Measurements from ENCODE around the gene TSPEAR. TPM values are rescaled to one million over a fixed set of nuclear protein-coding genes. Genes with fewer than 3 reads are reported as not detected.
"Not testable (repeated sequence)": the region's sequence is repeated elsewhere in the genome, so short reads cannot be mapped to it uniquely, and the experiment has no call there.

Gene TSPEAR
- total RNA-seq, 2 experiments from 2014 or later, result not detected

- ChIA-PET CTCF (no interaction called here), POLR2A (no interaction called here)
Measured at GRCh38 chr21:44566403-44566802, 145.0 kb downstream of the TSPEAR start.

GRCh38 chr21:44564886-44565598, 146.3 kb downstream of the TSPEAR start:
- CTCF ChIA-PET, result no interaction called here
- POLR2A ChIA-PET, result no interaction called here

- ChIA-PET POLR2A (no interaction called here), CTCF (no interaction called here)
Measured at GRCh38 chr21:44564099-44564498, 147.3 kb downstream of the TSPEAR start.

DNA sequence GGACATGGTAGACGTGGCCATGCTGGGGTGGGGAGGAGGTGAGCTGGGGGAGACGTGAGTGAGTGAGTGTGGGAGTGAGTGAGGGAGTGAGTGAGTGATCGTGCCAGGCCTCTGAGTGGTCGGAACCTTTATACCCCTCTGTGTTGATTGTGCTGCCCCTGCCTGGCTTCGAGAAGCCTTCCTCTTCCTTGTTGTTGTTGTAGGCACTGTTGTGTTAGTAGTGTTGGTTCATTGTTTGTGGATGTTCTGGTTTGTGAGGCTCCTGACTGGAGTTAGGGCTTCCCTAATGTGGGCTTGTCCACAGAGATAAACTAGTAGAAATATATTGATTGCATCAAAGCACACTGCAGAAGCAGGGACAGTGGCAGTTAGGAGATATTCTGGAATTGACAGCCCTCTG, 152.7 kb downstream of the TSPEAR start, which contains the start of gene KRTAP10-3:
KRTAP10-3 (minus strand) TSS at position 101 of the 400 bp plus-strand sequence; CDS start at position 21, 80 bp downstream.
- POLR2A ChIA-PET, result no interaction called here
- CTCF ChIA-PET, result no interaction called here

DNA sequence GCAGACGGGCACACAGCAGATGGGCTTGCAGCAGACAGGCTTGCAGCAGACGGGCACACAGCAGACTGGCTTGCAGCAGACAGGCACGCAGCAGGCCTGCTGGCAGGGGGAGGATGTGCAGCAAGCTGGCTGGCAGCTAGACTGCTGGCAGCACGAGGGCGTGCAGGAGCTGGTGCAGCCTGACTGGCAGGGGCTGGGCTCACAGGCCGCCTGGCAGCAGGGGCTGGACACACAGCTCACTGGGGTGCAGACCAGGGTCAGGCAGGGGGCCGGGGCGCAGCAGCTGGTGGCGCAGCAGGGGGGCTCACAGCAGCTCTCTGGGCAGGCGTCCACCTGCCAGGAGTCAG, 153.1 kb downstream of the TSPEAR start:
- POLR2A ChIA-PET, CTCF ChIA-PET: not testable (repeated sequence)

- CTCF ChIA-PET, result no interaction called here
- POLR2A ChIA-PET, result no interaction called here
Measured at GRCh38 chr21:44557491-44558328, 153.7 kb downstream of the TSPEAR start.

- POLR2A ChIA-PET, result no interaction called here
- CTCF ChIA-PET, result interaction anchor here (0.7 kb wide), 1 partner anchor 60 kb away, joined by 3 read pairs; no protein-coding TSS in a partner anchor
Measured at GRCh38 chr21:44556879-44557278, 154.5 kb downstream of the TSPEAR start.

DNA sequence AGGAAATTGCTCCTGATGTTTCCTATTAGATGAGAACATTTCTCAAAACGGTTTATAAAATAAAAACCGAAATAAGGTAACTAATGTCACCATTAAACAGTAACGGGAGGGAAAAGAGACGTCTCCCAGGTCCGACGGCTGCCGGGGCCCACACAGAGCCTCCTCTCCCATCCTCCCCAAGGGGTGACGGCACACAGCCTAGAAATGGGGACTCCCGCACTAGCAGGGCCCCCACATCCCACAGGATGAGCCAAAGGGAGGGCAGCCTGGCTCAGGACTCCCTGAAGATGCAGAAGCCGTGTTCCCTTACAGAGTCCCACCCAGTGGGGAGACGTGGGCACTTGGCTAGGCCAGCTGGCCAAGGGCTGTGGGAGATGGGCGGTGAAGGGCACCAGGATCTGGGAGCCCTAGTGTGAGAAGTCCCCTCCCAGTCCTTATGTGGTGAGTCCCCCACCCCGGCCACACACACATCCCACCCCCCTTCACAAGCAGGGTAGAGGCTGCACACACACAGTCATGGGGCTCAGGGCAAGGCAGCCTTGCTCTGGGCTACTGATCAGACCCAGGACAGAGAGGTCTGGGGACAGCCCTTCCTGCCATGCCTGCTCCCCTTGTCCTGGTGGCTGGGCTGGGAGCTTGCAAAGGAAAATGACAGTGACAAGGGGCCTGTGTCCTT, 156.0 kb downstream of the TSPEAR start:
- ChIA-PET CTCF (no interaction called here), POLR2A (no interaction called here)

GRCh38 chr21:44552681-44553080, 158.7 kb downstream of the TSPEAR start:
- ChIA-PET POLR2A (no interaction called here), CTCF (no interaction called here)

GRCh38 chr21:44552136-44552535, 159.2 kb downstream of the TSPEAR start:
- POLR2A ChIA-PET, result no interaction called here
- CTCF ChIA-PET, result no interaction called here

DNA sequence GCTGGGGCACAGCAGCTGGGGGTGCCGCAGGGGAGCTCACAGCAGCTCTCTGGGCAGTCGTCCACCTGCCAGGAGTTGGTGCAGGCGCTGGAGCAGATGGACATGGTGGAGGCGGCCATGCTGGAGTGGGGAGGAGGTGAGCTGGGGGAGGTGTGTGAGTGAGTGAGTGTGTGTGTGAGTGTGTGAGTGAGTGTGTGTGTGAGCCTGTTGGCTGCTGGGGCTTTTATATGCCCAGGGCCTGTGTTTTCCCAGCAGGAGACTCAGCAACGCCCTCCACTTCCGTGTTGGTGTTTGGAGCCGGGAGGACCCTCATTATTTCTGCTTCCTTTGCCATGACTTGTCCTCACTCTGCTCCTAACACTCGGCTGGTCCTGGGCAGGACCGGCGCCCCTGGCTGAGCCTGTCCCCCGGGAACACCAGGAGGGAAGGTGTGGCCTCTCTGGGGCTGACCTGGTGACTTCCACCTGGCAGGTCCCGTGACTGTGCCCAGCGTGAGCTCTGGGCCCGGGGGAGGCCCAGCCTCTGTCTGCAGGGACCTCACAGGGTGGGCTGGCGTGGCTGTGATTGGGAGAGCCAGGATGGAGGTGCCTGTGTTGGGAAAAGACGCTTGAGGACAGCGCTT, 159.9 kb downstream of the TSPEAR start, which contains the start of gene KRTAP10-2:
KRTAP10-2 (minus strand) TSS at position 166 of the 622 bp plus-strand sequence; CDS start at position 119, 47 bp downstream.
- ChIA-PET POLR2A (no interaction called here), CTCF (no interaction called here)

- ChIA-PET CTCF (no interaction called here), POLR2A (no interaction called here)
Measured at GRCh38 chr21:44550807-44551206, 160.6 kb downstream of the TSPEAR start.

DNA sequence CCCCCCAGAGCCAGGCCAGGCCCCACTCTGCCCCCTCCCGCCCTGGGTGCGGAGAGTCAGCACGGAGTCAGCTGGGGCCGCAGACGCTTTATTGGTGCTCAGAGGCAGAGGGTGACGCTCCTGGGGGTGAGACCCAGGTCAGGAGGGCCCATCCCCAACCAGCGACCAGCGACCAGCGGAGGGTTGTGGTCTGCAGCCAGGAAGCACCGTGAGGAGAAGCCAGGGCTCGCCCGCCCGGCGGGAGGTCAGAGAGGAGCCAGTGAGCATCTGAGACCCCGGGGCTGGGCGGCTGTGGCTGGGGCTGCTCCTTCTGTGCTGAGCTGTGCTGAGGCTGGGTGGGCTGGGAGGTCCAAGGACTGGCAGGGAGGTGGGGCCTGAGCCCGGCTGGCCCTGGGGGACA, 161.1 kb downstream of the TSPEAR start:
- CTCF ChIA-PET, POLR2A ChIA-PET: not testable (repeated sequence)

DNA sequence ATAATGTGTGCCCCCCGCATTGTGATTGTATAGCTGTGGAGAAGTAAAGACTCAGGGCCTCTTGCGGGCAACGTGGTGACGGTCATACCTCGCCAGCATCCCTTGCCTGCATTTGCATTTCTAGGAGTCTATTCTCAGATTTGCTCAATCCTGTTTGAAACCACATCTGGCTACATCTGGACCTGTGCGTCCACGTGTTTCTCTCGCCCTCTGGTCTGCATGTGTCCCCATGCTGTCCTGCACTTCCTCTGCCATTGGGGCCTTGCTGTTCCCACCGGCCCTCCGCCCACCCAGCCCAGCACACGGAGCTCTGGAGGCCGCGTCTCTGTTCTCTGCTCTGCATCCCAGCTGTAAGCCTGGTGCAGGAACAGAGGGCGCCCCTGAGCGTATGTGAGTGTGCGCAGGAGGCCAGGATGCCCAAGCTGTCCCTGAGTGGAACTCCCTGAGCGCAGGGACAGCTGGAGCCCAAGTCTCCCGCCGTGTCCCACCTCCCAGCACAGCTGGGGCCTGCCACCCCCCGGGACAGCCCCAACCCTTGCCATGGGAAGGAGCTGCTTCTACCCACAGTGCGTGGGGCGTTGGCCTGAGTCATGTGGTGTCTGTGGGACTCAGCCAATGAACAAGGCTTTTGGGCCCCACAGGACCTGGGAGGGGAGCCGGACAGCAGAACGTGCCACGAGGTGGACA, 161.7 kb downstream of the TSPEAR start:
- CTCF ChIA-PET, result no interaction called here

DNA sequence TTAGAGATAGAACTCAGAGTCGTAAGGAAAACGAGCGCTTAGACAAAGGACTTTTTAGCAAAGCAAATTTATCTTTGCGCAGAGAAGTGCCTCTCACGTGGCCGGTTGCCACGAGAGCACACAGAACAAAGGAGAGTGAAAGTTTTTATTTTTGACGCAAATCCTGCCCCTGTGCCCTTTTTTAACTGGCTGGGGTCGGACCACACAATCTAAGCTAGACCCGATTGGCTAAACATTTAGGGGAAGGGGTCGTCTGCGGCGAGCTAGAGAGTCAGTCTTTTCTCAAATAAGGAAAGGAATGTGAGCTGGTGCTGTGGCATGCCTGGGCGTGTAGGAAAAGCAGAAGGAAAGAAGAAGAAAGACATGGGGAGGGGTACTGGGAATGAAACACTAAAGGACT, 162.4 kb downstream of the TSPEAR start:
- ChIA-PET POLR2A (no interaction called here), CTCF (no interaction called here)

More for the DNA sequence above, 161.7 kb downstream of the TSPEAR start:
- POLR2A ChIA-PET, result no interaction called here

GRCh38 chr21:44548381-44548780, 163.0 kb downstream of the TSPEAR start:
- CTCF ChIA-PET, result no interaction called here
- POLR2A ChIA-PET, result no interaction called here

DNA sequence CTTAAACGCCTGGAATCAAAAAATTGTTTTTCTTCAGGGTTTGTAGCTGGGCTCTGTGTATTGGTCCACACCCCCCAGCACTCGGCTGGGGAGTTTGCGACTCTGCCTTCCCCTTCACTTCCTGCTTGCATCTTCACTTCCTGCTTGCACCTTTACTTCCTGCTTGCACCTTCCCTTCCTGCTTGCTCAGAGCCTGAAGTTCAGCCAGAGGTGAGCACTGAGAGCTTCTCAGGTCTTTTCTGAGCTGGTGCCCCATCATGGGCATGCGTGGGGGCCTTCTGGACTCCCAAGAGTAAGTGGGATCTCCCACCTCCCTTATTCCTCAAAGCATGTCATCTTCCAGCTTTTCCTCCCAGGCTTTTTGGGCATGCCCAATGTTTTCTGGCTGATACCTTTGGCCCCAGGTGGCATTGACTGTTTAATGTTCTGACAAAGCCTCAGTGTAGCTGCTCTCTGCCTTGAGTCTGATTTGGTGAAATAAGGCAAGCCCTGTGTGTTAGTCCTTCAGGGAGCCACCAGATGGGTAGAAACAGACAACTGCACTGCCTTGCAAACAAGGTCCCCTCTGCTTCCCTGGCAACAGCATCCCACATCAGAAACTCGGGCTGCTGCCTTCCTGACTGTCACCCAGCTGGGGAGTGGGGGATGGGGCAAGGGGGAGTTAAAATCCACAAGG, 163.6 kb downstream of the TSPEAR start:
- ChIA-PET CTCF (interaction anchor here (0.6 kb wide), 1 partner anchor 525 kb away, joined by 5 read pairs; no protein-coding TSS in a partner anchor), POLR2A (interaction anchor here (0.6 kb wide), 1 partner anchor 279 kb away, joined by 4 read pairs; no protein-coding TSS in a partner anchor)

DNA sequence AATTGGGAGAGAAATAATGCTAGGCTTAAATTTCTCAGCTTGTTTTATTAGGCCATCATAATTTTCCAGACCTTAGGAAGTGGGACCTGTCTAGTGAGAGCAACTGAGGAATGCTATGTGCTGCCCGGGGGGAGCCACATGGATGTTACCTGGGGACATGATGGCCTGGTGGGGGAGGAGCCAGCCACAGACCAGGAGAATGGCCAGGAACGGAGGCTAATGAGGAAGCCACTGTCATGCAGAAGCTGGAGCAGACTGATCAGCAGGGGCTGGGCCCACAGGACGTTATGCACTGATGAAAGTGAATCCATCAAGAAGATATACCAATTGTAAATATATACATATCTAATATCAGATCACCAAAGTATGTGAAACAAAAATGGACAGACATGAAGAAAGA, 166.8 kb downstream of the TSPEAR start:
- ChIA-PET CTCF (no interaction called here), POLR2A (no interaction called here)

DNA sequence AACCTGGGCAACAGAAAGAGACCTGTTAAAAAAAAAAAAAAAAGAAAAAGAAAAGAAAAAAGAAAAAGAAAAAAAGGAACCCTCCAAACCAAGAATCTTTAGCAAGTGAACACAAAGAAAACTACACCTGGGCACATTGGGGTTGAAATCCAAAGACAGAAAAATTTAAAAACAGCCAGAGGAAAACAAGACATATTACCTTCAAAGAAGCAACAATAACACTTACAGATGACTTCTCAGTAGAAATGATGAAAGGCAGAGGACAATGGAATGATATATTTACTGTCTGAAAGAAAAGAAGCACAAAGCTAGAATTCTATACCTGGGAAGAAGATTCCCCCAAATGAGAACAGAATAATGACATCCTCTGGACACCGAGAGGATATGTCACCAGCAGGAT, 168.7 kb downstream of the TSPEAR start:
- ChIA-PET CTCF (no interaction called here), POLR2A (no interaction called here)

Data from activated CD8-positive, alpha-beta memory T cell treated with anti-CD3 and anti-CD28 coated beads for 36 hours (primary cell).